Measurements from ENCODE around the gene PDE4D.

DNA sequence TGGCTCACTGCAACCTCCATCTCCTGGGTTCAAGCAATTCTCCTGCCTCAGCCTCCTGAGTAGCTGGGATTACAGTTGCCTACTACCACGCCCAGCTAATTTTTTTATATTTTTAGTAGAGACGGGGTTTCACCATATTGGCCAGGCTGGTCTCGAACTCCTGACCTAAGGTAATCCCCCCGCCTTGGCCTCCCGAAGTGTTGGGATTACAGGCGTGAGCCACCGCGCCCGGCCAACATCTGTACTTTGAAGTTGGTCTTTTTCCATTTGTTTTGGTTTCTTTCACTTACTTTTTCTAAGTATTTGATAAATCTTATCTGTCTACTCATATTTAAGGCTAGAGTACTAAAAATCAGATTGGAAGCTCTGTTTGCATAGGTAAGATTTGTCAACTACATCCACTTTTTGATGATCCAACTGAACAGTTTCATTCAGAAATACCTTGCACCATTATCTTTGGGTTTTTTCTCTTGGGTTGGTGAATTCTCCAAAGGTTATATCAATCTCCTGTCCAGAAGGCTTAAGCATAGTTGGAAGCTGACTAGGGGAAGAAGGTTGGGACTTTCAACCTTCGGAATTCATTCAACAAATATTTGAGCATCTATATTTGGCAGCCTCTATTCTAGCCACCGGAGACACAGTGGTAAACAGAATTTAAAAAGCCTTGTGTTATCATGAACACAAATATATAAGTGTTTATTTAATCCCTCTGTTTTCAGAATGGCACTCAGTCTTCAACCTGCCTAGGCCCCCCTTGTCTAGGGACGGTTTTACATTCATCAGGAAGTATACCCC, 821.6 kb downstream of the PDE4D start:
- TF ChIP-seq POLR2AphosphoS5 (IDR thresholded peaks at IDR 0.05; ENCODE audit: low read depth, low read length), result no peak
- TF ChIP-seq, protein P1, sequence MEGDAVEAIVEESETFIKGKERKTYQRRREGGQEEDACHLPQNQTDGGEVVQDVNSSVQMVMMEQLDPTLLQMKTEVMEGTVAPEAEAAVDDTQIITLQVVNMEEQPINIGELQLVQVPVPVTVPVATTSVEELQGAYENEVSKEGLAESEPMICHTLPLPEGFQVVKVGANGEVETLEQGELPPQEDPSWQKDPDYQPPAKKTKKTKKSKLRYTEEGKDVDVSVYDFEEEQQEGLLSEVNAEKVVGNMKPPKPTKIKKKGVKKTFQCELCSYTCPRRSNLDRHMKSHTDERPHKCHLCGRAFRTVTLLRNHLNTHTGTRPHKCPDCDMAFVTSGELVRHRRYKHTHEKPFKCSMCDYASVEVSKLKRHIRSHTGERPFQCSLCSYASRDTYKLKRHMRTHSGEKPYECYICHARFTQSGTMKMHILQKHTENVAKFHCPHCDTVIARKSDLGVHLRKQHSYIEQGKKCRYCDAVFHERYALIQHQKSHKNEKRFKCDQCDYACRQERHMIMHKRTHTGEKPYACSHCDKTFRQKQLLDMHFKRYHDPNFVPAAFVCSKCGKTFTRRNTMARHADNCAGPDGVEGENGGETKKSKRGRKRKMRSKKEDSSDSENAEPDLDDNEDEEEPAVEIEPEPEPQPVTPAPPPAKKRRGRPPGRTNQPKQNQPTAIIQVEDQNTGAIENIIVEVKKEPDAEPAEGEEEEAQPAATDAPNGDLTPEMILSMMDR (IDR thresholded peaks at IDR 0.05), result no peak
- no peak for TF ChIP-seq SIN3A (IDR thresholded peaks at IDR 0.05; ENCODE audit: borderline replicate concordance, insufficient read depth, low read depth, low read length)
